ENCODE measurements around the gene RNF138. TPM values are rescaled to one million over a fixed set of nuclear protein-coding genes. Genes with fewer than 3 reads are reported as not detected.

Gene RNF138
- total RNA-seq, 2 donors from 2014 or later, result 45.2 to 59.6 TPM

DNA sequence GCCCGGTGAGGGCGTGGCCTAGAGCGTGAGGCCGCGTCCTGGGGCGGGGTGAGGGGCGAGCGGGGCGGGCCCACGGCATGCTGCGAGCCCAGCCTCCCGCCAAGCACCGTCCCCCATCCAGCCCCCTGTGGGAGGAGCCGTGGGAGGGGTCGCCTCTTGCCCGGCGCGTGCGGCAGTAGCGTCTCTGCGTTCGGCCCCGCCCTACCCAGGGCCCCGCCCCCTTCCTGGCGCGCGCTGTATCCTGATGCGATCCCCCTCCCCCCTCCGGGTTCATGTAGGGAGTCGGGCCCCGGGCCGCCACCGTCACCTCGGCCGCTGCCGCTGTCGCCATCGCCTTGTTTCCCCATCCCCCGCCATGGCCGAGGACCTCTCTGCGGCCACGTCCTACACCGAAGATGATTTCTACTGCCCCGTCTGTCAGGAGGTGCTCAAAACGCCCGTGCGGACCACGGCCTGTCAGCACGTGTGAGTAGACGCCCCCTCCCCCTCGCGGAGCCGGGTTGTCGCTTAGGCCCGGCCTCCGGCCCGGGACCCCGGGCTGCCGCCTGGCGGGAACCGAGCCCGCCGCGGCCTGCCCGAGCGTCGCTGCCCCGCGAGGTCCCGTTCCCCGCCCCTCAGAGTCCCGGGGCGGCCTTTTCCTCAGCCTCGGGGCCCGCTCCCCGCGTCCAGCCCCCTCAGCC lies 888 bp downstream of the RNF138 start:
- H3K27ac Mint-ChIP-seq, result peak overlapping the region; percentile 98
- WGBS, 2 experiments (ENCODE audit: insufficient coverage in 1 of 2, insufficient read length in 1 of 2), result 0 to 1% methylated on average over 12 to 77 of the region's 77 CpGs
- peak overlapping the region; percentile 99 for H3K27ac ChIP-seq (ENCODE audit: low read depth, low read length)
- peak overlapping the region; percentile 88 for H3K4me3 ChIP-seq (ENCODE audit: low read length)
- peaks cover 11% of the 10 kb centered on the region for H3K4me1 Mint-ChIP-seq
- H3K27me3 ChIP-seq (ENCODE audit: control insufficient read depth, insufficient read depth, low read length, poor library complexity, severe bottlenecking), result no peaks in the 10 kb centered on the region
- peak overlapping the region; percentile 89 for H3K4me3 Mint-ChIP-seq
- H3K27me3 Mint-ChIP-seq (ENCODE audit: insufficient read depth), result no peaks in the 10 kb centered on the region
- H3K9me3 ChIP-seq (ENCODE audit: control insufficient read depth, low read length), result no peaks in the 10 kb centered on the region
- peaks cover 24% of the 10 kb centered on the region for H3K36me3 ChIP-seq (ENCODE audit: control insufficient read depth, insufficient read depth, low read length)
- H3K4me1 ChIP-seq (ENCODE audit: control insufficient read depth, insufficient read depth, low read length), result peaks cover 2% of the 10 kb centered on the region
- peak overlapping the region; percentile 92 for H3K9ac ChIP-seq (ENCODE audit: extremely low read depth, low read length, poor library complexity, severe bottlenecking)
- TF ChIP-seq, protein P1, sequence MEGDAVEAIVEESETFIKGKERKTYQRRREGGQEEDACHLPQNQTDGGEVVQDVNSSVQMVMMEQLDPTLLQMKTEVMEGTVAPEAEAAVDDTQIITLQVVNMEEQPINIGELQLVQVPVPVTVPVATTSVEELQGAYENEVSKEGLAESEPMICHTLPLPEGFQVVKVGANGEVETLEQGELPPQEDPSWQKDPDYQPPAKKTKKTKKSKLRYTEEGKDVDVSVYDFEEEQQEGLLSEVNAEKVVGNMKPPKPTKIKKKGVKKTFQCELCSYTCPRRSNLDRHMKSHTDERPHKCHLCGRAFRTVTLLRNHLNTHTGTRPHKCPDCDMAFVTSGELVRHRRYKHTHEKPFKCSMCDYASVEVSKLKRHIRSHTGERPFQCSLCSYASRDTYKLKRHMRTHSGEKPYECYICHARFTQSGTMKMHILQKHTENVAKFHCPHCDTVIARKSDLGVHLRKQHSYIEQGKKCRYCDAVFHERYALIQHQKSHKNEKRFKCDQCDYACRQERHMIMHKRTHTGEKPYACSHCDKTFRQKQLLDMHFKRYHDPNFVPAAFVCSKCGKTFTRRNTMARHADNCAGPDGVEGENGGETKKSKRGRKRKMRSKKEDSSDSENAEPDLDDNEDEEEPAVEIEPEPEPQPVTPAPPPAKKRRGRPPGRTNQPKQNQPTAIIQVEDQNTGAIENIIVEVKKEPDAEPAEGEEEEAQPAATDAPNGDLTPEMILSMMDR (conservative IDR thresholded peaks at IDR 0.05), result no peak
- peak; percentile 99 for DNase-seq
- no peaks in the 10 kb centered on the region for H3K9me3 Mint-ChIP-seq
- peaks cover 30% of the 10 kb centered on the region for H3K36me3 Mint-ChIP-seq (ENCODE audit: low read depth)

- H3K27ac ChIP-seq (ENCODE audit: low read depth, low read length), result peak overlapping the region; percentile 92
- H3K27ac Mint-ChIP-seq, result peak overlapping the region; percentile 87
- H3K36me3 Mint-ChIP-seq (ENCODE audit: low read depth), result peaks cover 30% of the 10 kb centered on the region
These were observed 1.4 kb downstream of the RNF138 start for GRCh38 chr18:32093102-32093511.

GRCh38 chr18:32093523-32093922 lies 1.8 kb downstream of the RNF138 start:
- H3K9me3 Mint-ChIP-seq, result no peaks in the 10 kb centered on the region
- peaks cover 30% of the 10 kb centered on the region for H3K36me3 Mint-ChIP-seq (ENCODE audit: low read depth)
- TF ChIP-seq, protein P1 (conservative IDR thresholded peaks at IDR 0.05), result no peak
- Histone ChIP-seq H3K36me3 (ENCODE audit: control insufficient read depth, insufficient read depth, low read length) (peaks cover 24% of the 10 kb centered on the region), H3K27me3 (ENCODE audit: control insufficient read depth, insufficient read depth, low read length, poor library complexity, severe bottlenecking) (no peaks in the 10 kb centered on the region), H3K4me1 (ENCODE audit: control insufficient read depth, insufficient read depth, low read length) (peaks cover 2% of the 10 kb centered on the region), H3K27ac (ENCODE audit: low read depth, low read length) (peak overlapping the region; percentile 92), H3K9me3 (ENCODE audit: control insufficient read depth, low read length) (no peaks in the 10 kb centered on the region), H3K4me3 (ENCODE audit: low read length) (peak overlapping the region; percentile 88), H3K9ac (ENCODE audit: extremely low read depth, low read length, poor library complexity, severe bottlenecking) (peak overlapping the region; percentile 81)
- H3K27ac Mint-ChIP-seq, result peak overlapping the region; percentile 87
- no peak for DNase-seq
- H3K4me1 Mint-ChIP-seq, result peaks cover 11% of the 10 kb centered on the region
- peak overlapping the region; percentile 89 for H3K4me3 Mint-ChIP-seq
- 14 to 17% methylated on average over 3 to 6 of the region's 7 CpGs for WGBS, 2 experiments (ENCODE audit: insufficient coverage in 1 of 2, insufficient read length in 1 of 2)
- H3K27me3 Mint-ChIP-seq (ENCODE audit: insufficient read depth), result no peaks in the 10 kb centered on the region

More at GRCh38 chr18:32093102-32093511, 1.4 kb downstream of the RNF138 start:
- H3K4me3 Mint-ChIP-seq, result peak overlapping the region; percentile 89
- H3K9me3 Mint-ChIP-seq, result no peaks in the 10 kb centered on the region
- H3K27me3 Mint-ChIP-seq (ENCODE audit: insufficient read depth), result no peaks in the 10 kb centered on the region
- TF ChIP-seq, protein P1 (conservative IDR thresholded peaks at IDR 0.05), result no peak
- no peaks in the 10 kb centered on the region for H3K27me3 ChIP-seq (ENCODE audit: control insufficient read depth, insufficient read depth, low read length, poor library complexity, severe bottlenecking)
- WGBS, 2 experiments (ENCODE audit: insufficient coverage in 1 of 2, insufficient read length in 1 of 2), result 0 to 1% methylated on average over 21 to 32 of the region's 32 CpGs
- DNase-seq, result peak; percentile 76
- peaks cover 2% of the 10 kb centered on the region for H3K4me1 ChIP-seq (ENCODE audit: control insufficient read depth, insufficient read depth, low read length)
- H3K36me3 ChIP-seq (ENCODE audit: control insufficient read depth, insufficient read depth, low read length), result peaks cover 24% of the 10 kb centered on the region
- H3K9ac ChIP-seq (ENCODE audit: extremely low read depth, low read length, poor library complexity, severe bottlenecking), result peak overlapping the region; percentile 81
- H3K9me3 ChIP-seq (ENCODE audit: control insufficient read depth, low read length), result no peaks in the 10 kb centered on the region
- H3K4me1 Mint-ChIP-seq, result peaks cover 11% of the 10 kb centered on the region
- H3K4me3 ChIP-seq (ENCODE audit: low read length), result peak overlapping the region; percentile 88

Measured in endodermal cell (in vitro differentiated cells).